NK-92 treated with Interleukin-12 subunit alpha and Interleukin-12 subunit beta, amount 100 ng/mL, for 24 hours (cell line): ENCODE data around the gene IGDCC3.

ENCODE experiments used
- DNase-seq: peaks from one replicate; lab custom pipeline; 2025; lab: John Stamatoyannopoulos, UW

The IGDCC3 gene

DNA sequence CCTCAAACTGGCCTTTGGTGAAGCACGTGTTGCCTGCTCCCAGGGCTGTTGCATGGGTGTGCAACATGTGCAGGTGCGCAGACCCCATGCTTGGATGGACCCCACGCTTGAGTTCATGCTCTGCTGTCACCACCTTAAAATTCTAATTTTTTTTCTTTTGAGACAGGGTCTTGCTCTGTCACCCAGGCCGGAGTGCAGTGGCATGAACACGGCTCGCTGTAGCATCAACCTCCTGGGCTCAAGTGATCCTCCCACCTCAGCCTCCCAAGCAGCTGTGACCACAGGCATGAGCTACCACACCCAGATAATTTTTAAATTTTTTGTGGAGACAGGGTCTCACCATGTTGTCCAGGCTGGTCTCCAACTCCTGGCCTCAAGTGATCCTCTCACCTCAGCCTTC is 9.1 kb upstream of the IGDCC3 start:
- DNase-seq, result no peak

DNA sequence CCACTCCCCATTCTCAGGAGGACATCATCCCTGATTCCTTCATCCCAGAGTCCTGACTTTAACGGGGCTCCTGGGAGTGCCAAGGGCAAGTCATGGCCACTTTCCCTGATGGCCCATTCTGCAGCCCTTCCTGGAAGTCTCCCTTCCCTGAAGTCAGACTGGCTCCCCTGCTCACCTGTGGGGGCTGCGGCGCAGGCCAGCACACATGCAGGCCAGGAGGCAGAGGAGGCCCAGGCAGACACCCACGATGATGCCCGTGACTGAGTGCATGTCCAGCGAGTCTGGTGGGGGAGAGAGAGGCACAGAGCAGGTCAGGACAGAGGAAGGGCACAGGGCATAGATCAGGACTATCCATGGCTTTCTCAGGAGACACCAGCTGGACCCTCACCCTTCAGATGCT is 8.6 kb upstream of the IGDCC3 start:
- DNase-seq, result no peak

GRCh38 chr15:65385870-65386258 is 8.1 kb upstream of the IGDCC3 start:
- no peak for DNase-seq

DNA sequence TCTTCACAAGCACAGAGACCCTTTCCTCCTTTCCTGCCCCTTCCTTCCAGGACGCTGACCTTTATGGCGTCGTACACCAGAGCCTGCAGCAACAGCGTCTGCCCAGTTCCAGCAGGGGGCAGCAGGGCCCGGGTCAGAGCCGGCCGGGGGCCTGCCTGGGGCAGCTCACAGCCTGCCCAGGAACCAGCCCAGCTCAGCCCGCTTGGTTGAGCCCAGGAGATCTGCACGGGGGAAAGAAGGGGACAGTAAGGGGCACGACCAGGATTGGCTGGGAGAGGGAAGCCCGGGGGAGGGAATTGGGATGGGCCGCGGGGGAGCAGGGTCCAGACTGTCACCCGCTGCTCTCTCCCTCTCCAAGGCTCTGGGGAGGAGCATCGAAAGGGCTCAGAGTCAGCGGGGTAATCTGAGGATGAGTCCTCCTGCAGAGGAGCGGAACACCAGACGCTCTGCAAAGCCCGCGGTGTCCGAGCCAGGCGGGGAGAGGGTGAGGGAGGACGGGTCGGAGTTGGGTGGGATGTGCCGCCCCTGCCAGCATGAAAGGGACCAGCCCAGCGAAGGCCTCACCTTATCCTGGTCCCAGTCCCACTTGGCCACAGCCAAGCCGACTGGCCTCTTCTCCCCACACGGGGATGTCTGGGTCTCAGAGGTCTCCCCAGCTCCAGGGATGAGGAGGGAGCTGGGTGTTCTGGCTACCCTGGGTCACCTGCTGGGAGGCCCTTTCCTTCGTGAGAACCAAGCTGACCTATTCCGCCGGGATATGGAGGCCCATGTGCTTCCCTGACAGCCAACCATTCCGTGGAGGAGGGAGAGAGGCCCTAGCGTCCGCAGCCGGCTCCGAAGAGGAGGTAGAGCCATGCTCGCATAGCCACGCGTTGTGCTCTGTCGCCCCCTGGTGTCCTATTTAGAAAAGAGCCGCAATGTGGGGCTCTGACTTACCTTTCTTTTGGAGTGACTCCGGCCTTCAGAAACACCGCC is 7.4 kb upstream of the IGDCC3 start:
- peak; percentile 72 for DNase-seq

DNA sequence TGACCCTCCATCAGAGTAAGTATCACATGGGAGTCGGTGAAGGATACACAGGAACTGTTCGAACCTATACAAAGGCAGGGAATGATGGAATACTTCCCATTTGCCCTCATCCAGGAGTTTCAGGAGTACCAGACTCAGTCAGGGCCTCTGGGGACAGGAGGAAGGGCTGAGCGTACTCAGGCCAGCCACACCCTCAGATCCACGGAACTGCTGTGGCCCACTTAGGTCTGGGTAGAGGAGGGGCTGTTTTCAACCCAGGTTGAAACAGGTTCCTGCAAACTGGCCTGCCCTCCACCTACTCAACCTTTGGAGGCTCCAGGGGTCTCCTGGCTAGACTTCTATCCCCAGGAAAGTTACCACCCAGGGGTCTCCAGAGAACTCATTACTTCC is 6.7 kb upstream of the IGDCC3 start:
- DNase-seq, result no peak

- no peak for DNase-seq
Observed at GRCh38 chr15:65383991-65384390, 6.2 kb upstream of the IGDCC3 start.

DNA sequence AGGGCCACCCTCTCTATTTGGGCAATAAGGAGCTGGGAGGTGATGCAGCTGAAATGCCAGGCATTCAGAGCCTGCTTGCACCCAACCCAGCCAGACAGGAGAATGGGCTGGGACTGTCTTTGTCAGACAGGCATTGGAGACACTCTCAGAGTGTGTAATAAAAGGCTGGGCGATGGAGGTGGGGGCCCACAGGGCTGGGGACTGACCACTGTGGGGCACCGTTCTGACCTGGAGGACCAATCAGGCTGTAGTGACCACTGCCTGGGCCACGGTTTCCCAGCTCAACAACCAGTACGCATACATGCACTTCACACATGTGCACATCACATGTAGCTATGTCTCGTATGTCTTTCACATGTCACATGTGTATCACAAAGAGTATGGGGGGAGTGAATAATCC is 5.7 kb upstream of the IGDCC3 start:
- DNase-seq, result no peak

DNA sequence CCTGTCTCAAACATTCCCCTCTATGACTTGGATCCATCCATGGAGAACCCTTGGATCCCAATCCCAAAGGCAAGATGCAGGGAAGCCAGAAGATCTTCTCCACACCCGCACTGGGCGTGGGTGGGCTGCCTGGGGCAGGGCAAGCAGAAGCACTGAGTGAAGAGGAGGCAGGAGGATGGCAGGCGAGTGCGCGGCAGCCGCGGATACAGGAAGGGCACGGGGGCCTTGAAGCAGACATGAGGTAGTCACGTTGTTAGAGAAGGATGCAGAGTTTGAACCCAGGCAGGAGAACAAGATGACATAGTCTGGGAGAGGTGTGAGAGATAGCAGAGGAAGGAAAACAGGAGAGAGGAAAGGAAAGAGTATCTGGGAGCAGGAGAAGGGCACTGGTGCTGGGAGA is 5.1 kb upstream of the IGDCC3 start:
- DNase-seq, result no peak

DNA sequence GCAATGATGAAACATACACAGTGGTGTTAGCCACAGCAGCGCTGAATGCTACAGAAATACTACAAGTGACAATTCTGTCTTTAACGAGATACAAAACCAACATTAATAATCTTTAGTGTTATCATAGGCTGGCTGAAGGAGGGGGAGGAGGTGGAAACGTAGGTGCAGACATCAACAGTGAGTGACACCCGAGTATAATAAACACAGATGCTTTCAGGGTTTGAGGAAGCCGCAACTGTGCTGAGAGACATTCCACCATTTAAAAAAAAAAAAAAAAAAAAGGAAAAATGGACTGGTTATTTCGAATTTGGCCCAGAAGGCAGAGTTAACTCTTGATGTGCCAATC is 4.3 kb upstream of the IGDCC3 start:
- peak; percentile 51 for DNase-seq

GRCh38 chr15:65381445-65382145 is 3.8 kb upstream of the IGDCC3 start:
- no peak for DNase-seq

DNA sequence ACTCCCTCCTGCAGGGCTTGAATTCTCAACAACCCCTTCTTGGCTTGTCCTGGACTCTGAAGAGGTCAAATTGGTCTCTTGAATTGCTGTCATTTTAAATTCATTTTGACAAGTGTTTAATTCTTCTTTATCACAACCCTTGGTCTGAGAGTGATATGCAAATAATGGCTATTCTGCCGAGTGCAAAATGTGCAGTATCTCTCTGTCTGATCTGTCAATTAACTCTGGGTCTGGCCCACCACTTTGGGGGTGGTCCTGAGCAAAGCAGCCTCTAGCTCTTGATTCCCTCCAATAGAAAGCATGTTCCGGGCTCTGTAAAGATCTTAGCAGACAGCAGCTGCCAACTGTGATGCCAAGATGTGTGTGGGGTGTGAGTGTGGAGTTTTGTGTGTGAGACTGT is 2.2 kb upstream of the IGDCC3 start:
- DNase-seq, result no peak

GRCh38 chr15:65377105-65377975 is 462 bp downstream of the IGDCC3 start:
- DNase-seq, result no peak

GRCh38 chr15:65376767-65377104 is 1.1 kb downstream of the IGDCC3 start:
- DNase-seq, result no peak

GRCh38 chr15:65375871-65376607 is 1.8 kb downstream of the IGDCC3 start:
- DNase-seq, result no peak

DNA sequence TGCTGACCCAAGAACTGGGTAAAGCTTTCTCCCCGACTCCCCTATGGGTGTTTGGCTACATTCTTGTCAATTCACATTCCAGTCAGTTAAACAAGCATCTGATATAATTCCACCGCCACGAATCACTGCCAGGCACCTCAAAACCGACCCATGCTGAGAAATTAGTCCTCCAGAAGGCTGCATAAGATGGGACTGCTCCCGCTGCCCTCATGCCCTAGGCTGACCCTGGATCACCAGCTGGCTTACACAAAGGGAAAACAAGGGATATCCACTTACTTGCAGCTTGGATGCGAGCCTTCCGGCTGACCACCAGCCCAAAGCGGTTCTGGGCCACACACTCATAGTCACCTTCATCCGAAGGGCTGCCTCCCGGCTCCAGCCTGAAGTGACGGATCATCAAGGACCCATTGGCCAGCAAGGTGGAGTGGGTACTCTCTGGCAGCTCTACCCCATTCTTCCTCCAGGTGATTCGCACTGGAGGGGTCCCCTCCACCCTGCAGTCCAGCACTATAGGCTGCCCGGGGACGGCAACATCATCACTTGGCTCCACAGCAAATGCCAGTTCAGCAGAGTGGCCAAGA is 2.9 kb downstream of the IGDCC3 start:
- DNase-seq, result no peak

DNA sequence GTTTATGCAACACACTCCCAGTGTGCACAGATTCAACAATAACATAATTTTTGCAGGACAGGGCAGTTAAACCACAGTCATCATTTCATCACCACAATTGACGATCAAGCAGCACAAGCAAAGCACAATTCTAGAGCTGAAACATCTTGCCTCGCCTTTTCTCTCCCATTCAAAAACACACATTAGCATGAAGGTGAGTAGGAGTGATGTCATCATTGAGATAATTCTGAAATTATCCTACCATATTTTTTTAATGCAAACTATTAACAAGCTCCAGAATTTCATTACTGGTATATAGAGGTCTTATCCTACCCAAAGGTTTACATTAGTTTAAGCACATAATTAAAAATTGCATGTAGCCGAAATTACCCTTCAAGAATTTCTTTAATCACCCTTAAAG is 3.5 kb downstream of the IGDCC3 start:
- no peak for DNase-seq

GRCh38 chr15:65373163-65373651 is 4.6 kb downstream of the IGDCC3 start:
- no peak for DNase-seq

GRCh38 chr15:65372787-65373067 is 5.1 kb downstream of the IGDCC3 start:
- DNase-seq, result no peak

GRCh38 chr15:65371976-65372786 is 5.6 kb downstream of the IGDCC3 start:
- no peak for DNase-seq

- no peak for DNase-seq
Observed at GRCh38 chr15:65370885-65371284, 6.9 kb downstream of the IGDCC3 start.

DNA sequence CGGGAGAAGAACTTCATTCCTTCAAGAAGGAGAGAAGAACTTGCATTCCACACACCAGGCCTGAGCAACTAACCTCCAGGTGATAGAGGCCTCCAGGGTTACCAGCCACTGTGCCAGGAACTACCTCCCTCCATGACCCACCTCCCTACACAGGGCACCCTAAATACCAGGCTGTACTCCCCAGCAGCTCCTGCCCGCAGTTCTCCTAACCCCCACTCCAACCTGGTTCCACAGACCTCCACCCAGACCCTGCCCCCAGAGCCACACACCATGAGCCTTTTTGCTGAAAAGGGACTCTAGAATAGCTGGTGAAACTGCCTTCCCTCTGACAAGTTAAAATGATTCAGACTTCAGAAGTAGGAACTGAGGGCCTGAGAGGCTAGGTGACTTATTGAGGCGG is 8.2 kb downstream of the IGDCC3 start:
- DNase-seq, result no peak
